Thymus (tissue), 11 donors: ENCODE measurements around the gene CHST11. TPM values are rescaled to one million over a fixed set of nuclear protein-coding genes. Genes with fewer than 3 reads are reported as not detected.
"Not testable (repeated sequence)": the region's sequence is repeated elsewhere in the genome, so short reads cannot be mapped to it uniquely, and the experiment has no call there.

Source experiments
- DNase-seq, 9 donors: peaks; one replicate each; pipeline ENCODE4 v3.0.0-alpha.2; 2013; ENCODE audit warnings: low spot score in 9 of 9, low read depth in 6 of 9, missing footprints in 1 of 9
- H3K27ac ChIP-seq, 2 donors: one replicate each; pipeline ENCODE4 v1.5.1; 2013; ENCODE audit warnings: control low read depth in 1 of 2, low read depth in 1 of 2, low read length in 1 of 2, mild to moderate bottlenecking in 1 of 2, moderate library complexity in 1 of 2
- H3K27me3 ChIP-seq, 2 donors: one replicate each; pipeline ENCODE4 v1.5.1; 2013; ENCODE audit warnings: low read length in 1 of 2; ENCODE audit not compliant: control insufficient read depth in 2 of 2, insufficient read depth in 1 of 2
- H3K36me3 ChIP-seq, 2 donors: one replicate each; pipeline ENCODE4 v1.5.1; 2013; ENCODE audit warnings: low read length in 1 of 2, mild to moderate bottlenecking in 1 of 2, moderate library complexity in 1 of 2; ENCODE audit not compliant: control insufficient read depth in 2 of 2, insufficient read depth in 2 of 2
- H3K4me1 ChIP-seq, 2 donors: one replicate each; pipeline ENCODE4 v1.5.1; 2013; ENCODE audit warnings: low read length in 2 of 2; ENCODE audit not compliant: control insufficient read depth in 2 of 2, insufficient read depth in 2 of 2
- H3K4me3 ChIP-seq, 2 donors: one replicate each; pipeline ENCODE4 v1.5.1; 2013; ENCODE audit warnings: low read length in 2 of 2, control low read depth in 1 of 2, mild to moderate bottlenecking in 1 of 2
- H3K9me3 ChIP-seq, 2 donors: one replicate each; pipeline ENCODE4 v1.5.1; 2013; ENCODE audit warnings: low read length in 1 of 2, mild to moderate bottlenecking in 1 of 2; ENCODE audit not compliant: control insufficient read depth in 2 of 2, insufficient read depth in 1 of 2
- WGBS: extraction: QIAGEN DNeasy Blood & Tissue Kit; methylation state at CpG from one replicate; pipeline ENCODE4 v1.1.7; 2013; 5-methylcytosine and 5-hydroxymethylcytosine counted together
- polyA plus RNA-seq: library from polyadenylated mRNA; stranded (reverse); fragments of 200-250 nt; gene quantifications from one replicate; pipeline ENCODE4 v1.2.3, GENCODE V29; 2013
- total RNA-seq: library from RNA; stranded (reverse); fragments of 120-200 nt; gene quantifications from one replicate; pipeline ENCODE4 v1.2.4, GENCODE V29; 2013
- donor health status: healthy.

Gene CHST11
- total and polyA plus RNA-seq, 2 donors: 6.7 to 21.0 TPM

DNA sequence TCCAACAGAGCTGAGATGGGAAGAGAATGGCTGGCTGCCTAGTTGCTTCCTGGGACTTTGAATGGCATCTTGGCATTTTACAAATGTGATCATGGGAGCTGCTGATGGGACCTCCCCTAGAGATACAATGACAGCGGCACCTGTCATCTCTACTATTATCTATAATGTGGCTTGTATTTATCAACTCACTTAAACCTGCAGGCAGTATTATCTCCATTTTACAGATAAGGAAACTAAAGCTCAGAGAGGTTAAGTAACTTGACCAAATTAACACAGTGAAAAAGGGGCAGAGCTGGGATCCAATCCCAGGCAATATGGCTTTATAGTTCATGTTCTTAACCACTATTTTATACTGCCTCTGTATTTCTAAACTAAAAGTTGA, 111.7 kb downstream of the CHST11 start:
- WGBS: 98% methylated on average over 1 of the region's 1 CpG
- DNase-seq: no peak
- no peak overlapping the region for H3K27ac ChIP-seq
- peaks cover 0 to 17% of the 10 kb centered on the region in 2 donors for H3K9me3 ChIP-seq
- H3K36me3 ChIP-seq: peaks cover 7% of the 10 kb centered on the region in 2 donors
- no peaks in the 10 kb centered on the region for H3K27me3 ChIP-seq
- H3K4me1 ChIP-seq: peaks cover 14 to 43% of the 10 kb centered on the region in 2 donors
- H3K4me3 ChIP-seq: no peak overlapping the region

- H3K4me3 ChIP-seq: no peak overlapping the region
- WGBS: 89% methylated on average over 4 of the region's 4 CpGs
- H3K27me3 ChIP-seq: no peaks in the 10 kb centered on the region
- DNase-seq: no peak
- H3K9me3 ChIP-seq: peaks cover 0 to 12% of the 10 kb centered on the region in 2 donors
- peaks cover 5% of the 10 kb centered on the region in 2 donors for H3K36me3 ChIP-seq
- no peak overlapping the region for H3K27ac ChIP-seq
- peaks cover 14 to 43% of the 10 kb centered on the region in 2 donors for H3K4me1 ChIP-seq
Measured at GRCh38 chr12:104568935-104569334, 112.2 kb downstream of the CHST11 start.

DNA sequence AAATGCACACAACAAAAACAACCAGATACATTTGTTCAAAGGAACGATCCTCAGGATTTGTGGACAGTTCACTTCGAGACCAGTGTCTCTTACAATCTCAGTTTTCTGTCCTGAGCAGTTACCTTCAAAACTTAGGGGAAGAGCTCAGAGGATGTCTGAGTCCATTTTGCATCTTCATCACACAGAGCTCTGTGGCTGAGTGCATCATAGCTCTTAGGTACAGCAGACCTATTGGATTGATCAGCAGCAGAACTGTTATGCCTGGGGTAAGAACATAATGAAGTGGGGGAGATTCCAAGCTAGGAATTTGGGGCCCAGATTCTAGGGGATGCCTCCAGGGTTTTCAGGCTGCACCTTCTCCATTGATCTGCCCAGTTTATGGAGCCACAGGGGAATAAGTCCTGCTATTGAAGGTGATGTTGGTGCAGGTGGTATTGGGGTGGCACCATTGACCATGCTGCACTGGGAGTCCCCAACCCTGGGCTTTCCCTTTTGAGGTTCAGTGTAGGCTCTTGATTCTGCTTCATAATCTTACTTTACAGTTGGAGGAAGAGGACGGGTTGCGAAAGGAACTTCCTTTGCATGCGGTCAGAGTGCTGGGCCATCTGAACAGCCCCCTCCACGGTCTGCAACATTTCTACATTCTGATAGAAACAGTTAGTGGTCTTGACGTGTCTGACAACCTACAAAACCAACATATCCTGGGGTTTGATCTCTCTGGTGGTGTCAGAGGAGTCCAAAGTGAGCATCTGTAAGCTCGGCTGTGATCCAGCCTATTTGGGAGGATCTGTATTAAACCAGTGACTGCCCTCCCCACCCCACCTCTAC, 112.8 kb downstream of the CHST11 start:
- peak overlapping the region; percentile 0 to 44 for H3K27ac ChIP-seq
- no peak overlapping the region for H3K4me3 ChIP-seq
- H3K27me3 ChIP-seq: no peaks in the 10 kb centered on the region
- H3K36me3 ChIP-seq: no peaks in the 10 kb centered on the region
- peak in 4 of 9 donors; percentile 16 to 69 (median 34) for DNase-seq
- WGBS: 19% methylated on average over 8 of the region's 8 CpGs
- peaks cover 0 to 6% of the 10 kb centered on the region in 2 donors for H3K9me3 ChIP-seq
- peaks cover 14 to 43% of the 10 kb centered on the region in 2 donors for H3K4me1 ChIP-seq

- H3K27ac ChIP-seq: peak overlapping the region; percentile 0 to 44
- peaks cover 19 to 50% of the 10 kb centered on the region in 2 donors for H3K4me1 ChIP-seq
- WGBS: 50% methylated on average over 12 of the region's 12 CpGs
- no peaks in the 10 kb centered on the region for H3K27me3 ChIP-seq
- DNase-seq: no peak
- no peak overlapping the region for H3K4me3 ChIP-seq
- H3K9me3 ChIP-seq: peaks cover 0 to 5% of the 10 kb centered on the region in 2 donors
- H3K36me3 ChIP-seq: no peaks in the 10 kb centered on the region
Measured at GRCh38 chr12:104570174-104570907, 113.6 kb downstream of the CHST11 start.

- 89% methylated on average over 8 of the region's 8 CpGs for WGBS
- DNase-seq: no peak
- H3K27me3 ChIP-seq: no peaks in the 10 kb centered on the region
- no peak overlapping the region for H3K27ac ChIP-seq
- H3K9me3 ChIP-seq: peaks cover 0 to 5% of the 10 kb centered on the region in 2 donors
- peaks cover 2 to 4% of the 10 kb centered on the region in 2 donors for H3K36me3 ChIP-seq
- peaks cover 23 to 55% of the 10 kb centered on the region in 2 donors for H3K4me1 ChIP-seq
- no peak overlapping the region for H3K4me3 ChIP-seq
Measured at GRCh38 chr12:104571328-104571727, 114.6 kb downstream of the CHST11 start.

DNA sequence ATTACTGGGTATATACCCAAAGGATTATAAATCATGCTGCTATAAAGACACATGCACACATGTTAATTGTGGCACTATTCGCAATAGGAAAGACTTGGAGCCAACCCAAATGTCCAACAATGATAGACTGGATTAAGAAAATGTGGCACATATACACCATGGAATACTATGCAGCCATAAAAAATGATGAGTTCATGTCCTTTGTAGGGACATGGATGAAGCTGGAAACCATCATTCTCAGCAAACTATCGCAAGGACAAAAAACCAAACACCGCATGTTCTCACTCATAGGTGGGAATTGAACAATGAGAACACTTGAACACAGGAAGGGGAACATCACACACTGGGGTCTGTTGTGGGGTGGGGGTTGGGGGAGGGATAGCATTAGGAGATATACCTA, 117.6 kb downstream of the CHST11 start:
- not testable (repeated sequence) for H3K36me3 ChIP-seq, DNase-seq, H3K27me3 ChIP-seq, H3K27ac ChIP-seq, H3K4me3 ChIP-seq, H3K9me3 ChIP-seq
- 94% methylated on average over 1 of the region's 3 CpGs for WGBS
- H3K4me1 ChIP-seq: peaks cover 20 to 59% of the 10 kb centered on the region in 2 donors

DNA sequence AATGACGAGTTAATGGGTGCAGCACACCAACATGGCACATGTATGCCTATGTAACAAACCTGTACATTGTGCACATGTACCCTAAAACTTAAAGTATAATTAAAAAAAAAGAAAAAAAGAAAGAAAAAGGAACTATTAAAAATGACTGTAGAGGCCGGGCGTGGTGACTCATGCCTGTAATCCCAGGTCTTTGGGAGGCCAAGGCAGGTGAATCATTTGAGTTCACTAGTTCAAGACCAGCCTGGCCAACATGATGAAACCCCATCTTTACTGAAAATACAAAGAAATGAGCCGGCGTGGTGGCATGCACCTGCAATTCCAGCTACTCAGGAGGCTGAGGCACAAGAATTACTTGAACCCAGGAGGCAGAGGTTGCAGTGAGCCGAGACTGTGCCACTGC, 118.0 kb downstream of the CHST11 start:
- H3K27ac ChIP-seq, H3K36me3 ChIP-seq, DNase-seq, H3K27me3 ChIP-seq, H3K9me3 ChIP-seq, H3K4me3 ChIP-seq: not testable (repeated sequence)
- 98% methylated on average over 6 of the region's 6 CpGs for WGBS
- H3K4me1 ChIP-seq: peaks cover 16 to 59% of the 10 kb centered on the region in 2 donors

DNA sequence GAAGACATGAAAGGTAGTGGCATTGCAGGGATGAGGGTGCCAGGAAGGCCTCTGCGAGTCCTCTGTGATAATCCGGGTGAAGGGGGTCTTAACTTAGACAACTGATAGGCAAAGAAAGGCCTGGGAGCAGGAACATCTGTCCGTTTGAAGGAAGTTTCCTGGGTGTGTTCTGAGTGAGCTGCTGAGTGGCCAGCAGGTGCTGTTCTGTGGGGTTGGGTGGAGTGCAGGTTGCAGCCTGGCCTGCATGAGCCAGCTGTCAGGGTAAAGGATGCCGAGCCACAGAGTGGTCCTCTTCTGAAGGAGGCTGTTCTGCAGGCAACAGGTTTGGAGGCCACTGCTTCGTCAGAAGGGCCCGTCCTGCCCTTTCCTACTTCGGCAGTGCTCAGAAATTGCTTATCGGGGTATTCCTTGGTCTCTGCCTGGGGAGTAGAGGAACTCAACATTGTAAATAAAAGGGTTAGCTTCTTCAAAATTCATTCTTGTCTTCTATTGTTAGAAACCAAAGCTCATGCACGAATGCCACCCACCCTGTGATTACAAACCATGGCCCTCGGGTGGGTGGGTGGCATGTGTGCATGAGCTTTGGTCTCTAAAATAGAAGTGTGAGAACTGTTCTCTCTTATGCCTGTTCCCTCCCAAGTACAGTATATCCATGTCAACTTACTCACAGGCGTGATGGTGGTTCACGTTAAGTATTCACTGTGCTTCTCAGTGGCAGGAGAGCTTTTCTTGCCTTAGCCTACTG, 118.9 kb downstream of the CHST11 start:
- WGBS: 76% methylated on average over 12 of the region's 12 CpGs
- peak in 1 of 9 donors; percentile 49 for DNase-seq
- H3K27me3 ChIP-seq: no peaks in the 10 kb centered on the region

More for the DNA sequence above, 118.9 kb downstream of the CHST11 start:
- Histone ChIP-seq H3K4me1 (peaks cover 14 to 56% of the 10 kb centered on the region in 2 donors), H3K4me3 (no peak overlapping the region), H3K9me3 (no peaks in the 10 kb centered on the region), H3K27ac (no peak overlapping the region), H3K36me3 (peaks cover 2 to 4% of the 10 kb centered on the region in 2 donors)
